ENCODE measurements around the gene SPATA17. TPM values are rescaled to one million over a fixed set of nuclear protein-coding genes. Genes with fewer than 3 reads are reported as not detected.
A peak's percentile ranks its signal among the peaks of the same experiment; 100 is the strongest.

Gene SPATA17
- total and polyA plus RNA-seq, 2 of the 13 experiments (the other 11 are each of a cell fraction or from before 2014, with no cell fraction given), result 0.48 to 1.7 TPM

- TF ChIP-seq, protein P1, sequence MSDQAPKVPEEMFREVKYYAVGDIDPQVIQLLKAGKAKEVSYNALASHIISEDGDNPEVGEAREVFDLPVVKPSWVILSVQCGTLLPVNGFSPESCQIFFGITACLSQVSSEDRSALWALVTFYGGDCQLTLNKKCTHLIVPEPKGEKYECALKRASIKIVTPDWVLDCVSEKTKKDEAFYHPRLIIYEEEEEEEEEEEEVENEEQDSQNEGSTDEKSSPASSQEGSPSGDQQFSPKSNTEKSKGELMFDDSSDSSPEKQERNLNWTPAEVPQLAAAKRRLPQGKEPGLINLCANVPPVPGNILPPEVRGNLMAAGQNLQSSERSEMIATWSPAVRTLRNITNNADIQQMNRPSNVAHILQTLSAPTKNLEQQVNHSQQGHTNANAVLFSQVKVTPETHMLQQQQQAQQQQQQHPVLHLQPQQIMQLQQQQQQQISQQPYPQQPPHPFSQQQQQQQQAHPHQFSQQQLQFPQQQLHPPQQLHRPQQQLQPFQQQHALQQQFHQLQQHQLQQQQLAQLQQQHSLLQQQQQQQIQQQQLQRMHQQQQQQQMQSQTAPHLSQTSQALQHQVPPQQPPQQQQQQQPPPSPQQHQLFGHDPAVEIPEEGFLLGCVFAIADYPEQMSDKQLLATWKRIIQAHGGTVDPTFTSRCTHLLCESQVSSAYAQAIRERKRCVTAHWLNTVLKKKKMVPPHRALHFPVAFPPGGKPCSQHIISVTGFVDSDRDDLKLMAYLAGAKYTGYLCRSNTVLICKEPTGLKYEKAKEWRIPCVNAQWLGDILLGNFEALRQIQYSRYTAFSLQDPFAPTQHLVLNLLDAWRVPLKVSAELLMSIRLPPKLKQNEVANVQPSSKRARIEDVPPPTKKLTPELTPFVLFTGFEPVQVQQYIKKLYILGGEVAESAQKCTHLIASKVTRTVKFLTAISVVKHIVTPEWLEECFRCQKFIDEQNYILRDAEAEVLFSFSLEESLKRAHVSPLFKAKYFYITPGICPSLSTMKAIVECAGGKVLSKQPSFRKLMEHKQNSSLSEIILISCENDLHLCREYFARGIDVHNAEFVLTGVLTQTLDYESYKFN (CRISPR knock-in tag; conservative IDR thresholded peaks at IDR 0.05), result peak; percentile 52; the same call in 1 of the 2 replicates
- TF ChIP-seq SOX5 (CRISPR knock-in tag; IDR thresholded peaks at IDR 0.05; ENCODE audit: borderline replicate concordance) (0 out of 2 replicates have a peak, but pooled peaks have one; percentile 26), ARID3A (IDR thresholded peaks at IDR 0.05; ENCODE audit: low read depth, low read length) (peak; percentile 59; the same call in 1 of the 2 replicates)
- TF ChIP-seq, protein P2, sequence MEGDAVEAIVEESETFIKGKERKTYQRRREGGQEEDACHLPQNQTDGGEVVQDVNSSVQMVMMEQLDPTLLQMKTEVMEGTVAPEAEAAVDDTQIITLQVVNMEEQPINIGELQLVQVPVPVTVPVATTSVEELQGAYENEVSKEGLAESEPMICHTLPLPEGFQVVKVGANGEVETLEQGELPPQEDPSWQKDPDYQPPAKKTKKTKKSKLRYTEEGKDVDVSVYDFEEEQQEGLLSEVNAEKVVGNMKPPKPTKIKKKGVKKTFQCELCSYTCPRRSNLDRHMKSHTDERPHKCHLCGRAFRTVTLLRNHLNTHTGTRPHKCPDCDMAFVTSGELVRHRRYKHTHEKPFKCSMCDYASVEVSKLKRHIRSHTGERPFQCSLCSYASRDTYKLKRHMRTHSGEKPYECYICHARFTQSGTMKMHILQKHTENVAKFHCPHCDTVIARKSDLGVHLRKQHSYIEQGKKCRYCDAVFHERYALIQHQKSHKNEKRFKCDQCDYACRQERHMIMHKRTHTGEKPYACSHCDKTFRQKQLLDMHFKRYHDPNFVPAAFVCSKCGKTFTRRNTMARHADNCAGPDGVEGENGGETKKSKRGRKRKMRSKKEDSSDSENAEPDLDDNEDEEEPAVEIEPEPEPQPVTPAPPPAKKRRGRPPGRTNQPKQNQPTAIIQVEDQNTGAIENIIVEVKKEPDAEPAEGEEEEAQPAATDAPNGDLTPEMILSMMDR (CRISPR knock-in tag; IDR thresholded peaks at IDR 0.05), result peak; percentile 39
These were observed 40.5 kb upstream of the SPATA17 start (continued) for GRCh38 chr1:217590598-217590997.

DNA sequence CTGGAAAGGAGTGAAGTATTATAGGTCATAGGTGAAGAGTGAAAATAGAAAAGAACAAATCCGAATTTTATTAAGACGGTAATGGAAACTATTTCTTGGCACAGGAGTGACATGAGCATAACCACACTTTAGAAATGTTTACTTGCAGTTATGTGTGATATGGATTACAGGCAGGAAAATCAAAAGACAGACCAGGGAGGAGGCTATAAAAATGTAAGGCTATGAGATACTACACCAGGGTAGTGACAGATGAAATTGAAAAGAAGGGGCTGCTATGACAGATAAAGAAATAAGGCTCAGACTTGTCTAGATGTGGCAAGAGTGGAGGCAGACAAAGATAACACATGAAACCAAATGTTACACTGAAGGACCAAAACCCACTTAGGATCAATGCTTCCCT is 32.0 kb upstream of the SPATA17 start:
- DNase-seq (ENCODE audit: low spot score), result no peak
- no peaks in the 10 kb centered on the region for H3K4me1 ChIP-seq (ENCODE audit: insufficient read depth, low read length)
- H2AFZ ChIP-seq (ENCODE audit: low read length), result no peak overlapping the region
- no peak overlapping the region for H3K4me2 ChIP-seq (ENCODE audit: low read depth, low read length)
- POLR2A ChIA-PET, result no interaction called here
- H3K79me2 ChIP-seq (ENCODE audit: insufficient read depth, low read length), result no peaks in the 10 kb centered on the region
- CTCF ChIA-PET (ENCODE audit: low intra/inter-chr PET ratio, low total read pairs), result no interaction called here
- H3K36me3 ChIP-seq (replicated peaks in 1 of 2; ENCODE audit: control insufficient read depth in 1 of 2, insufficient read depth in 2 of 2, low read length in 2 of 2), result 0 out of 5 replicates have a peak, but pooled peaks cover 0 to 1% of the 10 kb centered on the region in 2 experiments
- BruUV-seq (replicated peaks), result no TSS peak
- in situ Hi-C loops (cut with HindIII; ENCODE audit: extremely low pct_ligation_motif_present, low pct_unique_long_range_greater_than_20kb), result no loop called here
- ATAC-seq, result no peak
- H3K9ac ChIP-seq (ENCODE audit: insufficient read depth, low read depth, low read length), result no peak overlapping the region
- FAIRE-seq, result no peak
- no peak overlapping the region for H3K27ac ChIP-seq (ENCODE audit: extremely low read length, insufficient read depth, low read length)
- no peak overlapping the region for H3K4me3 ChIP-seq (replicated peaks in 1 of 3; ENCODE audit: insufficient read depth in 1 of 3, low read depth in 2 of 3, low read length in 3 of 3)
- 91% methylated on average over 2 of the region's 2 CpGs for WGBS (ENCODE audit: low lambda C conversion rate)
- no peaks in the 10 kb centered on the region for H3K27me3 ChIP-seq (ENCODE audit: control insufficient read depth in 1 of 2, insufficient read depth in 2 of 2, low read length in 2 of 2)
- H3K9me3 ChIP-seq (ENCODE audit: low read length), result no peaks in the 10 kb centered on the region
- intact Hi-C loops (cut with micrococcal nuclease; ENCODE audit: unreplicated experiment), result loop anchor here (10.0 kb wide), 1 partner anchor 1404 kb away; no protein-coding TSS in a partner anchor
- no peaks in the 10 kb centered on the region for H4K20me1 ChIP-seq (ENCODE audit: insufficient read depth, low read length)
- TF ChIP-seq ATF1 (CRISPR knock-in tag; IDR thresholded peaks at IDR 0.05) (no peak), HDAC6 (IDR thresholded peaks at IDR 0.05; ENCODE audit: low read depth, low read length) (no peak), ZNF674 (CRISPR knock-in tag; IDR thresholded peaks at IDR 0.05; ENCODE audit: low read depth) (no peak), WIZ (CRISPR knock-in tag; IDR thresholded peaks at IDR 0.05) (no peak), DNMT3B (CRISPR knock-in tag; conservative IDR thresholded peaks at IDR 0.05) (no peak), ZNF776 (CRISPR knock-in tag; IDR thresholded peaks at IDR 0.05) (no peak), ZBTB7A (CRISPR knock-in tag; IDR thresholded peaks at IDR 0.05) (no peak), ATM (IDR thresholded peaks at IDR 0.05; ENCODE audit: borderline replicate concordance) (no peak)
- TF ChIP-seq, protein P3, sequence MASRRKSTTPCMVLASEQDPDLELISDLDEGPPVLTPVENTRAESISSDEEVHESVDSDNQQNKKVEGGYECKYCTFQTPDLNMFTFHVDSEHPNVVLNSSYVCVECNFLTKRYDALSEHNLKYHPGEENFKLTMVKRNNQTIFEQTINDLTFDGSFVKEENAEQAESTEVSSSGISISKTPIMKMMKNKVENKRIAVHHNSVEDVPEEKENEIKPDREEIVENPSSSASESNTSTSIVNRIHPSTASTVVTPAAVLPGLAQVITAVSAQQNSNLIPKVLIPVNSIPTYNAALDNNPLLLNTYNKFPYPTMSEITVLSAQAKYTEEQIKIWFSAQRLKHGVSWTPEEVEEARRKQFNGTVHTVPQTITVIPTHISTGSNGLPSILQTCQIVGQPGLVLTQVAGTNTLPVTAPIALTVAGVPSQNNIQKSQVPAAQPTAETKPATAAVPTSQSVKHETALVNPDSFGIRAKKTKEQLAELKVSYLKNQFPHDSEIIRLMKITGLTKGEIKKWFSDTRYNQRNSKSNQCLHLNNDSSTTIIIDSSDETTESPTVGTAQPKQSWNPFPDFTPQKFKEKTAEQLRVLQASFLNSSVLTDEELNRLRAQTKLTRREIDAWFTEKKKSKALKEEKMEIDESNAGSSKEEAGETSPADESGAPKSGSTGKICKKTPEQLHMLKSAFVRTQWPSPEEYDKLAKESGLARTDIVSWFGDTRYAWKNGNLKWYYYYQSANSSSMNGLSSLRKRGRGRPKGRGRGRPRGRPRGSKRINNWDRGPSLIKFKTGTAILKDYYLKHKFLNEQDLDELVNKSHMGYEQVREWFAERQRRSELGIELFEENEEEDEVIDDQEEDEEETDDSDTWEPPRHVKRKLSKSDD (CRISPR knock-in tag; IDR thresholded peaks at IDR 0.05; ENCODE audit: low read depth), result no peak

All from HepG2 (cell line).